Neural cell (in vitro differentiated cells): Measurements from ENCODE around the gene RAP1GDS1. TPM values are rescaled to one million over a fixed set of nuclear protein-coding genes. Genes with fewer than 3 reads are reported as not detected.

Experiments used
- H2AFZ ChIP-seq: fragments of 200-600, 300-800 bp; sonication (generic), shearing (Covaris generic); 2 replicates; pipeline ENCODE4 v1.6.0; 2014; ENCODE audit warnings: low read depth, mild to moderate bottlenecking, antibody characterized with exemption, low read length, moderate library complexity
- H3F3A ChIP-seq: fragments of 200-600 bp; shearing (Covaris generic); 2 replicates; pipeline ENCODE4 v1.6.1; 2016; ENCODE audit warnings: mild to moderate bottlenecking, moderate library complexity, mixed read lengths, antibody characterized with exemption, low read length; ENCODE audit not compliant: insufficient read depth, poor library complexity, severe bottlenecking
- H3K27ac ChIP-seq: fragments of 200-600, 300-800 bp; sonication (generic), shearing (Covaris generic); 2 replicates; pipeline ENCODE4 v1.5.1; 2014; ENCODE audit warnings: mild to moderate bottlenecking, low read length, moderate library complexity
- H3K27me3 ChIP-seq: fragments of 300-800, 200-600 bp; sonication (generic), shearing (Covaris generic); 2 replicates; pipeline ENCODE4 v1.6.0; 2014; ENCODE audit warnings: mild to moderate bottlenecking, low read depth, low read length, moderate library complexity; ENCODE audit not compliant: insufficient read depth
- H3K36me3 ChIP-seq: fragments of 300-800, 200-600 bp; sonication (generic), shearing (Covaris generic); 2 replicates; pipeline ENCODE4 v1.5.1; 2014; ENCODE audit warnings: mild to moderate bottlenecking, antibody characterized with exemption, low read length, moderate library complexity; ENCODE audit not compliant: insufficient read depth
- H3K4me2 ChIP-seq: fragments of 300-800, 200-600 bp; sonication (generic), shearing (Covaris generic); 2 replicates; pipeline ENCODE4 v1.6.0; 2014; ENCODE audit warnings: mild to moderate bottlenecking, low read length
- H3K4me3 ChIP-seq: fragments of 300-800, 200-600 bp; sonication (generic), shearing (Covaris generic); 2 replicates; pipeline ENCODE4 v1.5.1; 2014; ENCODE audit warnings: mild to moderate bottlenecking, low read length, moderate library complexity
- H3K79me2 ChIP-seq: fragments of 200-600 bp; shearing (Covaris generic); replicated peaks from 2 replicates; pipeline ENCODE4 v1.6.0; 2014; ENCODE audit warnings: mild to moderate bottlenecking, low read length, moderate library complexity; ENCODE audit not compliant: insufficient read depth
- H3K9ac ChIP-seq: fragments of 300-800, 200-600 bp; sonication (generic), shearing (Covaris generic); 2 replicates; pipeline ENCODE4 v1.6.1; 2016; ENCODE audit warnings: mild to moderate bottlenecking, low read length, mixed read lengths
- H3K9me2 ChIP-seq: fragments of 200-600 bp; shearing (Covaris generic); 2 replicates; pipeline ENCODE4 v1.6.1; 2016; ENCODE audit warnings: mild to moderate bottlenecking, low read length, mixed read lengths; ENCODE audit not compliant: insufficient read depth
- H3K9me3 ChIP-seq: fragments of 200-600, 300-800 bp; sonication (generic), shearing (Covaris generic); 2 replicates; pipeline ENCODE4 v1.6.1; 2016; ENCODE audit warnings: mild to moderate bottlenecking, mixed run types, low read length, moderate library complexity, mixed read lengths
- H4K20me1 ChIP-seq: fragments of 200-600 bp; shearing (Covaris generic); 2 replicates; pipeline ENCODE4 v1.6.1; 2016; ENCODE audit warnings: mild to moderate bottlenecking, mixed run types; ENCODE audit not compliant: insufficient read depth
- EP300 ChIP-seq: fragments of 450-650 bp; conservative IDR thresholded peaks from 2 replicates; pipeline ENCODE4 v1.6.1; 2014; ENCODE audit warnings: antibody characterized with exemption, mild to moderate bottlenecking, moderate library complexity; ENCODE audit not compliant: poor library complexity, severe bottlenecking
- EZH2 ChIP-seq: fragments of 200-600, 300-800 bp; shearing (Covaris generic), sonication (generic); IDR thresholded peaks from 2 replicates; pipeline ENCODE4 v1.6.1; 2014; ENCODE audit warnings: antibody characterized with exemption, low read length, borderline replicate concordance, mild to moderate bottlenecking; ENCODE audit not compliant: insufficient read depth, poor library complexity, severe bottlenecking
- MXI1 ChIP-seq: fragments of 450-650 bp; conservative IDR thresholded peaks from 2 replicates; pipeline ENCODE4 v1.6.1; 2014; ENCODE audit warnings: antibody characterized with exemption, mild to moderate bottlenecking; ENCODE audit not compliant: poor library complexity, severe bottlenecking
- POLR2AphosphoS5 ChIP-seq: IDR thresholded peaks from 2 replicates; pipeline ENCODE4 v1.6.1; 2012
- RAD21 ChIP-seq: fragments of 450-650 bp; conservative IDR thresholded peaks from 2 replicates; pipeline ENCODE4 v1.6.1; 2014; ENCODE audit warnings: antibody characterized with exemption, mild to moderate bottlenecking, moderate library complexity
- SMC3 ChIP-seq: fragments of 450-650 bp; conservative IDR thresholded peaks from 2 replicates; pipeline ENCODE4 v1.6.1; 2014; ENCODE audit warnings: antibody characterized with exemption, mild to moderate bottlenecking, moderate library complexity; ENCODE audit not compliant: poor library complexity
- TAF1 ChIP-seq: IDR thresholded peaks from 2 replicates; pipeline ENCODE4 v1.6.1; 2012; ENCODE audit warnings: low read depth
- polyA plus RNA-seq: library from polyadenylated mRNA; depleted of rRNA; stranded (reverse); fragments of >200 nt; gene quantifications from 2 replicates; pipeline ENCODE4 v1.2.3, GENCODE V29; 2014
- TF ChIP-seq, protein P1 (sequence below): fragments of 450-650 bp; IDR thresholded peaks from 2 replicates; pipeline ENCODE4 v1.5.1; 2014; ENCODE audit warnings: antibody characterized with exemption, mild to moderate bottlenecking, moderate library complexity; ENCODE audit not compliant: poor library complexity, severe bottlenecking
- TF ChIP-seq, protein P2 (sequence below): IDR thresholded peaks from 2 replicates; pipeline ENCODE4 v1.6.1; 2012; ENCODE audit warnings: borderline replicate concordance

The RAP1GDS1 gene
- polyA plus RNA-seq, 1 donor from 2014 or later, result 41.1 TPM

DNA sequence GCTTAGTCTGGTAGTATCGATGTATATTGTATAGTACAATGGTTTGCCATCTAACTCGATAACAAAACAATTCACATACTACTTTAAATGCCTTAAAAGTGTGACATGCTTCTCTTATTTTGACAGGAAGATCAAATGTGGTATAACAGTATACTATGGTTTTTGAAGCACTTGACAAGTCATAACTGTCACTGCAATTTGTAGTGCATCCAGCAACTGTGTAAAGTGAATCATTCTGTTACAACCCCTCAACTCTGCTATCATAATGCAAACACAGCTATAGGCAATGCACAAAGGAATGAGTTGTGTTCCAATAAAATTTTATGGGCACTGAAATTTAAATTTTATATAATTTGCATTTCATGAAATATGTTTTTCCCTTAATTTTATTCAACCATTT is 14.0 kb downstream of the RAP1GDS1 start:
- Histone ChIP-seq H3K4me2 (no peak overlapping the region), H4K20me1 (no peaks in the 10 kb centered on the region), H3F3A (no peaks in the 10 kb centered on the region), H3K9me3 (no peaks in the 10 kb centered on the region), H3K9ac (no peak overlapping the region), H2AFZ (no peak overlapping the region), H3K27me3 (no peaks in the 10 kb centered on the region), H3K9me2 (no peaks in the 10 kb centered on the region), H3K27ac (no peak overlapping the region), H3K79me2 (peaks cover 25% of the 10 kb centered on the region), H3K4me3 (no peak overlapping the region), H3K36me3 (no peaks in the 10 kb centered on the region)
- TF ChIP-seq, protein P1, sequence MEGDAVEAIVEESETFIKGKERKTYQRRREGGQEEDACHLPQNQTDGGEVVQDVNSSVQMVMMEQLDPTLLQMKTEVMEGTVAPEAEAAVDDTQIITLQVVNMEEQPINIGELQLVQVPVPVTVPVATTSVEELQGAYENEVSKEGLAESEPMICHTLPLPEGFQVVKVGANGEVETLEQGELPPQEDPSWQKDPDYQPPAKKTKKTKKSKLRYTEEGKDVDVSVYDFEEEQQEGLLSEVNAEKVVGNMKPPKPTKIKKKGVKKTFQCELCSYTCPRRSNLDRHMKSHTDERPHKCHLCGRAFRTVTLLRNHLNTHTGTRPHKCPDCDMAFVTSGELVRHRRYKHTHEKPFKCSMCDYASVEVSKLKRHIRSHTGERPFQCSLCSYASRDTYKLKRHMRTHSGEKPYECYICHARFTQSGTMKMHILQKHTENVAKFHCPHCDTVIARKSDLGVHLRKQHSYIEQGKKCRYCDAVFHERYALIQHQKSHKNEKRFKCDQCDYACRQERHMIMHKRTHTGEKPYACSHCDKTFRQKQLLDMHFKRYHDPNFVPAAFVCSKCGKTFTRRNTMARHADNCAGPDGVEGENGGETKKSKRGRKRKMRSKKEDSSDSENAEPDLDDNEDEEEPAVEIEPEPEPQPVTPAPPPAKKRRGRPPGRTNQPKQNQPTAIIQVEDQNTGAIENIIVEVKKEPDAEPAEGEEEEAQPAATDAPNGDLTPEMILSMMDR, result no peak
- TF ChIP-seq EP300 (peak; percentile 94), MXI1 (no peak), TAF1 (no peak), POLR2AphosphoS5 (peak; percentile 91), RAD21 (no peak), SMC3 (no peak), EZH2 (no peak)
- TF ChIP-seq, protein P2, sequence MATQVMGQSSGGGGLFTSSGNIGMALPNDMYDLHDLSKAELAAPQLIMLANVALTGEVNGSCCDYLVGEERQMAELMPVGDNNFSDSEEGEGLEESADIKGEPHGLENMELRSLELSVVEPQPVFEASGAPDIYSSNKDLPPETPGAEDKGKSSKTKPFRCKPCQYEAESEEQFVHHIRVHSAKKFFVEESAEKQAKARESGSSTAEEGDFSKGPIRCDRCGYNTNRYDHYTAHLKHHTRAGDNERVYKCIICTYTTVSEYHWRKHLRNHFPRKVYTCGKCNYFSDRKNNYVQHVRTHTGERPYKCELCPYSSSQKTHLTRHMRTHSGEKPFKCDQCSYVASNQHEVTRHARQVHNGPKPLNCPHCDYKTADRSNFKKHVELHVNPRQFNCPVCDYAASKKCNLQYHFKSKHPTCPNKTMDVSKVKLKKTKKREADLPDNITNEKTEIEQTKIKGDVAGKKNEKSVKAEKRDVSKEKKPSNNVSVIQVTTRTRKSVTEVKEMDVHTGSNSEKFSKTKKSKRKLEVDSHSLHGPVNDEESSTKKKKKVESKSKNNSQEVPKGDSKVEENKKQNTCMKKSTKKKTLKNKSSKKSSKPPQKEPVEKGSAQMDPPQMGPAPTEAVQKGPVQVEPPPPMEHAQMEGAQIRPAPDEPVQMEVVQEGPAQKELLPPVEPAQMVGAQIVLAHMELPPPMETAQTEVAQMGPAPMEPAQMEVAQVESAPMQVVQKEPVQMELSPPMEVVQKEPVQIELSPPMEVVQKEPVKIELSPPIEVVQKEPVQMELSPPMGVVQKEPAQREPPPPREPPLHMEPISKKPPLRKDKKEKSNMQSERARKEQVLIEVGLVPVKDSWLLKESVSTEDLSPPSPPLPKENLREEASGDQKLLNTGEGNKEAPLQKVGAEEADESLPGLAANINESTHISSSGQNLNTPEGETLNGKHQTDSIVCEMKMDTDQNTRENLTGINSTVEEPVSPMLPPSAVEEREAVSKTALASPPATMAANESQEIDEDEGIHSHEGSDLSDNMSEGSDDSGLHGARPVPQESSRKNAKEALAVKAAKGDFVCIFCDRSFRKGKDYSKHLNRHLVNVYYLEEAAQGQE, result no peak

DNA sequence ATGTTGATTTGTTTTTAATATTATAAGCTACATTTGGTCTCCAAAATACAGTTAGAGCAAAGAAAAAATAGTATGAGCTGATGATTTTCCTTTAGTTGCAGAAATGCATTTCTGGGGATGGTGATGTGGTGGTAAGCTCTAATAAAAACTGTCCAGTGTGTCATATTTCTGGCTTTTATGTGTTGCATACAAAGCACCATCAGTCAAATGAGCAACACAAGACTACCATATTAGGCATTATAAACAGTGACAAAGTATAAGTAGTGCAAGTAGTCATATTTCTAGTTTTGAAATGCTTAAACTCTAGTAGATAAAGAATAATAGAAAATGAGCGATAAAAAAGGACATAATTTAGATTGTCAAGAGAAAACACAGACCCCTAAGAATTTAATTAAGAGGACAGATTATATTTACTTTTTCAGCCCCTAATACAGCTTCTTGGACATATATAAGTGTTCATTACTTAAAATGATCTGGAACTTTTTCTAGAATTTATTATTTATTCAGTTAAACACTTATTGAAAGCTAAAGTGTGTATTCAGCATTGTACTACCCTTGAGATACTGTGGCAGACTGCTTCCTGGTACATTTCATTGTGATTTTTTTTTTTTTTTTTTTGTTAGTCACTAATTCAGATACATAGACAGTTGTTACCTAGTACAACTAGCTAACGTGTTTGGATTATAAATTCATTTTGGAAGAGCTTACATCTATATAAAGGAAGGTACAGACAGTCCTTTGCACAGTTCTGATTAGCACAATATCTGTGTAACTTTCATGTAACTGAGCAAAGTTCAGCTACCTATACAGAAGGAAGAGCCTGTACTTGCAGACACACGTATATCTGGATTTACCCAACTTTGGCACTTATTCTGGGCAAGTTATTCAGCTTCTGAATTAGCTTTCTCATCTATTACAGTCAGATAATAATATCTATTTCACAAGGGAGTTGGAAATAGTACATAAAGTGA is 22.3 kb downstream of the RAP1GDS1 start:
- Histone ChIP-seq H3K9me3 (no peaks in the 10 kb centered on the region), H3K4me2 (no peak overlapping the region), H3K27me3 (no peaks in the 10 kb centered on the region), H3K79me2 (peaks cover 10% of the 10 kb centered on the region), H3K4me3 (no peak overlapping the region), H3K9ac (no peak overlapping the region), H3K36me3 (no peaks in the 10 kb centered on the region), H3K27ac (no peak overlapping the region), H2AFZ (no peak overlapping the region), H3K9me2 (no peaks in the 10 kb centered on the region), H4K20me1 (no peaks in the 10 kb centered on the region), H3F3A (no peaks in the 10 kb centered on the region)
- TF ChIP-seq, protein P1, result no peak
- no peak for TF ChIP-seq RAD21
- TF ChIP-seq MXI1, result no peak
- TF ChIP-seq, protein P2, result no peak
- no peak for TF ChIP-seq TAF1
- TF ChIP-seq EZH2, result no peak
- TF ChIP-seq EP300, result no peak
- TF ChIP-seq SMC3, result no peak
- no peak for TF ChIP-seq POLR2AphosphoS5
